Spleen (tissue), 7 donors: ENCODE data around the gene SIDT2.

Source experiments
- CTCF ChIP-seq, 11 experiments: fragments of 200-600 bp in 7 of 11; fragments of 450-650 bp in 4 of 11; sonication (generic) in 4 of 11; IDR thresholded peaks in 8 of 11; conservative IDR thresholded peaks in 3 of 11; 1 replicate in 7 of 11; 2 replicates in 4 of 11; pipeline versions ENCODE4 v1.4.0 to v1.8.0; 2016 to 2021; ENCODE audit warnings: antibody characterized with exemption in 11 of 11, inconsistent platforms in 4 of 11, mild to moderate bottlenecking in 1 of 11
- POLR2A ChIP-seq, 3 donors: fragments of 450-650 bp; IDR thresholded peaks; one replicate each; pipeline ENCODE4 v1.5.1; 2017; ENCODE audit warnings: antibody characterized with exemption in 3 of 3, mild to moderate bottlenecking in 1 of 3
- POLR2AphosphoS5 ChIP-seq, 3 donors: sonication (generic); formaldehyde crosslinking; IDR thresholded peaks; one replicate each; pipeline ENCODE4 v1.5.1; 2017; ENCODE audit warnings: antibody characterized with exemption in 3 of 3
- donor health status: DM: no; HTN: no; CAD: no; lungs with moderate emphysema.
- donor health status: DM: no; HTN: no; CAD: no.
- donor health status: DM: no; HTN: no; CAD: no.

- TF ChIP-seq CTCF (IDR thresholded peaks at IDR 0.05 in 8 of 11, conservative IDR thresholded peaks at IDR 0.05 in 3 of 11) (peak in 7 of 11 experiments; percentile 26 to 64 (median 36)), POLR2A (IDR thresholded peaks at IDR 0.05) (no peak), POLR2AphosphoS5 (IDR thresholded peaks at IDR 0.05) (peak in 2 of 3 donors; percentile 54 to 72)
Observed at GRCh38 chr11:117197516-117198456, 19.2 kb downstream of the SIDT2 start.
